Activated CD8-positive, alpha-beta T cell treated with anti-CD3 and anti-CD28 coated beads for 36 hours (primary cell): ENCODE results near the gene TMEM123. TPM values are rescaled to one million over a fixed set of nuclear protein-coding genes. Genes with fewer than 3 reads are reported as not detected.
A peak's percentile ranks its signal among the peaks of the same experiment; 100 is the strongest.

Experiments used
- ATAC-seq: fragments of 200-7000 bp; cut with Tn5 transposase; one replicate; pipeline ENCODE4 v1.10.0; 2021; ENCODE audit warnings: mild to moderate bottlenecking, moderate library complexity
- CTCF ChIA-PET: fragments of 350-600 bp; sonication (Branson Sonifier 250); formaldehyde crosslinking; loops from one replicate; lab custom pipeline; 2021; ENCODE audit warnings: antibody characterized with exemption; lab: Charles Lee
- POLR2A ChIA-PET: fragments of 350-600 bp; sonication (Branson Sonifier 250); formaldehyde crosslinking; loops from one replicate; lab custom pipeline; 2021; ENCODE audit warnings: antibody characterized with exemption; lab: Charles Lee
- DNase-seq: peaks from one replicate; pipeline ENCODE4 v3.0.0-alpha.2; 2020
- H3K27ac Mint-ChIP-seq: one replicate; pipeline ENCODE4 v1.8.0; 2021; ENCODE audit warnings: mild to moderate bottlenecking, mixed read lengths
- H3K27me3 Mint-ChIP-seq: one replicate; pipeline ENCODE4 v1.8.0; 2021; ENCODE audit warnings: mixed read lengths
- H3K36me3 Mint-ChIP-seq: one replicate; pipeline ENCODE4 v1.8.0; 2021; ENCODE audit warnings: low read depth, mixed read lengths
- H3K4me1 Mint-ChIP-seq: one replicate; pipeline ENCODE4 v1.8.0; 2021; ENCODE audit warnings: low read depth, mixed read lengths
- H3K4me3 Mint-ChIP-seq: one replicate; pipeline ENCODE4 v1.8.0; 2021; ENCODE audit warnings: mild to moderate bottlenecking, moderate library complexity, mixed read lengths
- H3K9me3 Mint-ChIP-seq: one replicate; pipeline ENCODE4 v1.8.0; 2021; ENCODE audit warnings: mixed read lengths
- intact Hi-C: fragments of 100-400 bp; cut with micrococcal nuclease; formaldehyde crosslinking; loops from one replicate; pipeline ENCODE4 v1.10.0; 2022
- total RNA-seq, 2 experiments: library from RNA; stranded (reverse); gene quantifications; one replicate each; pipeline ENCODE4 v1.2.3, GENCODE V29; 2021
- TF ChIP-seq, protein P1 (sequence below): fragments of 200-600 bp; IDR thresholded peaks from one replicate; pipeline ENCODE4 v1.8.0; 2022; ENCODE audit warnings: antibody characterized with exemption, mild to moderate bottlenecking

TMEM123 gene
- total RNA-seq, 2 experiments from 2014 or later: 234 to 235 TPM

DNA sequence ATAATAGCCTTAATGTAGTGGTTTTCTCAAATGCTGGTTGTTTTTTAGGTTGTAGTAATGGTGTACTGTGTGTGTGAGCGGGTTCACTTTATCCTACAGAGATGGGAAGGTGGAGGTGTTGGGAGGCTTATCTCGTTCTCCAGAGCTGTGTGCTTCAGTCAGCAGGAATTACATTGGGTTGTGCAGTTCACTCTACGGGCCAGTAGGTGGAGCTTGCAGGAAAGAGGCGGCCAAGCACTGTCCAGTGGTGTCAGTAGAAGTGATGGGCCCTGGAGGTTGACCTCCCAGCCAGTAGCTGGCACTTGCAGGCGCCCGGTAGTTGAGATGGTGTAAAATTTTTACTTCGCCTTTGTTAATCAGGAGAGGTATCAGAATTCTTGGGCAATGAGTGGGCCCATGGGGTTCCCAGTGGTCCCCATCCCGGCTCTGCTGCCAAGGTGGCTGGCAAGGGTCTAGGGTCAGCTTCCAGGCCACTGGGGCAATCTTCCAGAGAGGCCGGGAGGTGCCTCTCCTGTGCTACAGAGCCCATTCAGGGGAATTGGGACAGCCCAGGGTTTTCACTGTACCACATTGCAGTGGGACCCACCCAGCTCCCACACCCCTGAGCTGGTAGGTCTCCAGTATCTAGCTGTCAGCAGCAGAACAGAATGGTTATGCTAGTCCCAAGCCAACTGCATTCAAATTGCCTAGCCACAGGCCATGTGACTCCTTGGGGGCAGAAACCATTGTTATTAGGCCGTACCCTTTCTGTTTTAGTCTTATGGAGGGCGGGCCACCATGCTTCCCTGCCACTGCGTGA is 61.7 kb downstream of the TMEM123 start:
- ChIA-PET POLR2A (interaction anchor here (0.8 to 1.6 kb wide), 6 partner anchors 9 to 100 kb away, joined by 3 to 4 read pairs (median 3); no protein-coding TSS in a partner anchor), CTCF (interaction anchor here (0.7 to 5.6 kb wide), 56 partner anchors 10 to 222 kb away, joined by 3 to 59 read pairs (median 6); partner anchors contain the start of gene TMEM123)
- Mint-ChIP-seq H3K9me3 (peaks cover 8% of the 10 kb centered on the region), H3K27ac (peak overlapping the region; percentile 39), H3K27me3 (no peaks in the 10 kb centered on the region), H3K4me3 (no peak overlapping the region), H3K4me1 (peaks cover 43% of the 10 kb centered on the region), H3K36me3 (peaks cover 57% of the 10 kb centered on the region)
- DNase-seq (peak; percentile 68), ATAC-seq (peak; percentile 80)
- TF ChIP-seq, protein P1, sequence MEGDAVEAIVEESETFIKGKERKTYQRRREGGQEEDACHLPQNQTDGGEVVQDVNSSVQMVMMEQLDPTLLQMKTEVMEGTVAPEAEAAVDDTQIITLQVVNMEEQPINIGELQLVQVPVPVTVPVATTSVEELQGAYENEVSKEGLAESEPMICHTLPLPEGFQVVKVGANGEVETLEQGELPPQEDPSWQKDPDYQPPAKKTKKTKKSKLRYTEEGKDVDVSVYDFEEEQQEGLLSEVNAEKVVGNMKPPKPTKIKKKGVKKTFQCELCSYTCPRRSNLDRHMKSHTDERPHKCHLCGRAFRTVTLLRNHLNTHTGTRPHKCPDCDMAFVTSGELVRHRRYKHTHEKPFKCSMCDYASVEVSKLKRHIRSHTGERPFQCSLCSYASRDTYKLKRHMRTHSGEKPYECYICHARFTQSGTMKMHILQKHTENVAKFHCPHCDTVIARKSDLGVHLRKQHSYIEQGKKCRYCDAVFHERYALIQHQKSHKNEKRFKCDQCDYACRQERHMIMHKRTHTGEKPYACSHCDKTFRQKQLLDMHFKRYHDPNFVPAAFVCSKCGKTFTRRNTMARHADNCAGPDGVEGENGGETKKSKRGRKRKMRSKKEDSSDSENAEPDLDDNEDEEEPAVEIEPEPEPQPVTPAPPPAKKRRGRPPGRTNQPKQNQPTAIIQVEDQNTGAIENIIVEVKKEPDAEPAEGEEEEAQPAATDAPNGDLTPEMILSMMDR: peak; percentile 88
- intact Hi-C loops: loop anchor here (1.0 kb wide), 1 partner anchor 104 kb away; no protein-coding TSS in a partner anchor

DNA sequence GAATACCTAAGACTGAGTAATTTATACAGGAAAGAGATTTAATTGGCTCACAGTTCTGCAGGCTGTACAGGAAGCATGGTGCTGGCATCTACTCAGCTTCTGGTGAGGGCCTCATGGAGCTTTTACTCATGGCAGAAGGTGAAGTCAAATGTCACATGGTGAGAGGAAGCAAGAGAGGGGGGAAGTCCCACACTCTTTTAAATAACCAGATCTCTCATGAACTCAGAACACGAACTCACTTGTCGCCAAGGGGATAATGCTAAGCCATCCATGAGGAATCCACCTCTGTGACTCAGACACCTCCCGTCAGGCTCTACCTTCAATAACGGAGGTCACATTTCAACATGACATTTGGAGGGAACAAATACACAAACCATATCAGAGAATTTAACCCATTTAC is 63.3 kb downstream of the TMEM123 start:
- ATAC-seq (peak; percentile 33), DNase-seq (peak; percentile 18)
- no peaks in the 10 kb centered on the region for H3K27me3 Mint-ChIP-seq
- CTCF ChIA-PET: interaction anchor here (1.0 to 5.6 kb wide), 15 partner anchors 8 to 224 kb away, joined by 3 to 59 read pairs (median 16); no protein-coding TSS in a partner anchor
- TF ChIP-seq, protein P1: no peak
- no peak overlapping the region for H3K27ac Mint-ChIP-seq
- POLR2A ChIA-PET: no interaction called here
- intact Hi-C loops: no loop called here
- H3K36me3 Mint-ChIP-seq: peaks cover 59% of the 10 kb centered on the region
- no peak overlapping the region for H3K4me3 Mint-ChIP-seq
- peaks cover 51% of the 10 kb centered on the region for H3K4me1 Mint-ChIP-seq
- H3K9me3 Mint-ChIP-seq: peaks cover 8% of the 10 kb centered on the region

DNA sequence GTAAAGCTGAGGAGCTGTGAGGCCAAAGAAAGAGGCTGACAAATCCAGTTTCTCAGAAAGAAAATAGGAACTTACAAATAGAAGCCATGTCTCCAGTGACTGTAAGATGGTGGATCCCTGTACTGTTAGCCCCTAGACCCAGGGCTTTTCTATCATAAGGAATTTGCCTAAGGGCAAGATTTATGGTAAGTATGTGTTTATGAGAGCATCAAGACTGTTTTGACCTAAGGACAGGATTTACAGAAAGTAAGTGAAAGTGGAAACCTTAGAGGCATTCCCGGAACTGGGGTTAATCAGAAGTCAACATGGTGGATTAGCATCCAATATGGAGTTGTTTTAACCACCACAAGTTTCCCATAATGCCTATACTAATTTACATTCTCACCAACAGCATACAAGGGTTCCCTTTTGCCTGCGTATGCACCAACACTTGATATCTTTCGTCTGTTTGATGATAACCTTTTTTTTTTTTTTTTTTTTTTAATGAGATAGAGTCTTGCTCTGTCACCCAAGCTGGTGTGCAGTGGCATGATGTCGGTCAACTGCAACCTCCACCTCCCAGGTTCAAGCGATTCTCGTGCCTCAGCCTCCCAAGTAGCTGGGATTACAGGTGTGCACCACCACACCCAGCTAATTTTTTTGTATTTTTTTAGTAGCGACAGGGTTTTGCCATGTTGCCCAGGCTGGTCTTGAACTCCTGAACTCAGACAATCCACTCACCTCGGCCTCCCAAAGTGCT is 65.4 kb downstream of the TMEM123 start:
- Mint-ChIP-seq H3K4me1 (peaks cover 48% of the 10 kb centered on the region), H3K27ac (peak overlapping the region; percentile 56), H3K9me3 (peaks cover 8% of the 10 kb centered on the region), H3K27me3 (no peaks in the 10 kb centered on the region), H3K36me3 (peaks cover 48% of the 10 kb centered on the region), H3K4me3 (no peak overlapping the region)
- CTCF ChIA-PET: interaction anchor here (1.3 kb wide), 1 partner anchor 109 kb away, joined by 3 read pairs; no protein-coding TSS in a partner anchor
- DNase-seq (no peak), ATAC-seq (no peak)
- POLR2A ChIA-PET: no interaction called here
- intact Hi-C loops: no loop called here
- TF ChIP-seq, protein P1: no peak

DNA sequence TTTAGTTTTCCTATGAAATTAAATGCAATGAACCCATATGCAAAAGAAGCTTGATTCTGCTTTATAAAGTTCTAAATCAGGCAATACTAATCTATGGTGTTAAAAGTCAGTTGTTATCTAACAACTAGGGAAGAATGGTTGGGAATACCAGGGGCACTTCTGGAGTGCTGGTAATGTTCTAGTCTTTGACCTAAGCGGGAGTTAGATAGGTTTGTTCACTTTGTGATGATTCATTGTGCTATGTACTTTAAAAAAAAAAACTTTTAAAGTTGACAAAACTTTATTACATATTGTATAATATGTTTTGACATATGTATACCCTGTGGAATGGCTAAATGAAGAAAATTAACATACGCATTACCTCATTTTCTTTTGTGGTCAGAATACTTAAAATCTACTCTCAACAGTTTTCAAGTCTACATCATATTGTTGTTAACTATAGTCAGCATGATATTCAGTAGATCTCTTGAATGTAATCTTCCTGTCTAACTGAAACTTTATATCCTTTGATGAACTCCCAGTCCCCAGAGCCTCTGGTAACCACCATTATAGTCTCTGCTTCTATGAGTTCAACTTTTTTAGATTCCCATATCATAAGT is 66.3 kb downstream of the TMEM123 start:
- no peak overlapping the region for H3K4me3 Mint-ChIP-seq
- intact Hi-C loops: no loop called here
- ChIA-PET CTCF (interaction anchor here (1.6 kb wide), 1 partner anchor 110 kb away, joined by 5 read pairs; no protein-coding TSS in a partner anchor), POLR2A (no interaction called here)
- H3K27me3 Mint-ChIP-seq: no peaks in the 10 kb centered on the region
- DNase-seq (no peak), ATAC-seq (peak; percentile 17)
- peaks cover 8% of the 10 kb centered on the region for H3K9me3 Mint-ChIP-seq
- peaks cover 46% of the 10 kb centered on the region for H3K36me3 Mint-ChIP-seq
- H3K4me1 Mint-ChIP-seq: peaks cover 49% of the 10 kb centered on the region
- TF ChIP-seq, protein P1: no peak
- H3K27ac Mint-ChIP-seq: peak overlapping the region; percentile 56
